C4-2B (cell line): ENCODE results near the gene RBM20.

Source experiments
- ZFX ChIP-seq: fragments of 450-650 bp; IDR thresholded peaks from 2 replicates; pipeline ENCODE4 v1.6.1; 2017
- TF ChIP-seq, protein P1 (sequence below): fragments of 450-650 bp; conservative IDR thresholded peaks from 2 replicates; pipeline ENCODE4 v1.5.1; 2017; ENCODE audit warnings: mild to moderate bottlenecking

DNA sequence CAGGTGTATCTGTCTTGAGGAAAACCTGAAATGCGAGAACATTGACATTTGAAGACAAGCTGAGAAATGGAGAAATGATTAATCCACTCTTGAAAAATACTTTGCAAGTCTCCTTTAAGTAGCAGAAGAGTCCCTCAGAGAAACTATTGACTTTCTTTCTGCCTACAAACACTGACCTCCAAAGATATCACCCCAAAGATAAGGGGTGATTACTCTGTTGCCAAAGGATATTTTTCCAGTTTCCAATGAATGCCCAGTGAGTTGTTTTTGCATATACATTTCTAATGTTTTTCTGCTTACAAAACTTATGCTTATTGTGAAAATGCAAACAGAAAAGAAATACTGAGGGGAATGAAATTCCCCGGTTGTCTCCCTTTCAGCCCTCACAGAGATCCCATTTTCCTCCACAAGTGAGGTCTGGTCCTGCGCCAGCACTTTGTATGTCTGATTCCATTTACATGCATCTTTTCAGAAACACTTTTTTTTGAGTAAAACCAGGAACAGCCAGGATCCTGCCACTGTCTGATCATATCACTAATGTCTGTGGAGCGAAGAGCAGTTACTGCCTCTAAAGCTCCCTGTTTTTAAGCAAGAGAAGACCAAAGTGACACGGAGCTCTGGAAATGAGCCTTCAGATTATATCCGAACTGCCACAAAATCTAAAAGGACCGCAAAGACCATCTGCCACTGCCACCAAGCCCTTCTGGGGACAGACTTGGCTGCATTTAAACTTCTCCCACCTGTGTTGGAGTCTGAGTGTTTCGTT lies 144.7 kb downstream of the RBM20 start:
- TF ChIP-seq, protein P1, sequence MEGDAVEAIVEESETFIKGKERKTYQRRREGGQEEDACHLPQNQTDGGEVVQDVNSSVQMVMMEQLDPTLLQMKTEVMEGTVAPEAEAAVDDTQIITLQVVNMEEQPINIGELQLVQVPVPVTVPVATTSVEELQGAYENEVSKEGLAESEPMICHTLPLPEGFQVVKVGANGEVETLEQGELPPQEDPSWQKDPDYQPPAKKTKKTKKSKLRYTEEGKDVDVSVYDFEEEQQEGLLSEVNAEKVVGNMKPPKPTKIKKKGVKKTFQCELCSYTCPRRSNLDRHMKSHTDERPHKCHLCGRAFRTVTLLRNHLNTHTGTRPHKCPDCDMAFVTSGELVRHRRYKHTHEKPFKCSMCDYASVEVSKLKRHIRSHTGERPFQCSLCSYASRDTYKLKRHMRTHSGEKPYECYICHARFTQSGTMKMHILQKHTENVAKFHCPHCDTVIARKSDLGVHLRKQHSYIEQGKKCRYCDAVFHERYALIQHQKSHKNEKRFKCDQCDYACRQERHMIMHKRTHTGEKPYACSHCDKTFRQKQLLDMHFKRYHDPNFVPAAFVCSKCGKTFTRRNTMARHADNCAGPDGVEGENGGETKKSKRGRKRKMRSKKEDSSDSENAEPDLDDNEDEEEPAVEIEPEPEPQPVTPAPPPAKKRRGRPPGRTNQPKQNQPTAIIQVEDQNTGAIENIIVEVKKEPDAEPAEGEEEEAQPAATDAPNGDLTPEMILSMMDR: no peak
- no peak for TF ChIP-seq ZFX
